ENCODE measurements around the gene ANKRD23.
A peak's percentile ranks its signal among the peaks of the same experiment; 100 is the strongest.

The ANKRD23 gene

DNA sequence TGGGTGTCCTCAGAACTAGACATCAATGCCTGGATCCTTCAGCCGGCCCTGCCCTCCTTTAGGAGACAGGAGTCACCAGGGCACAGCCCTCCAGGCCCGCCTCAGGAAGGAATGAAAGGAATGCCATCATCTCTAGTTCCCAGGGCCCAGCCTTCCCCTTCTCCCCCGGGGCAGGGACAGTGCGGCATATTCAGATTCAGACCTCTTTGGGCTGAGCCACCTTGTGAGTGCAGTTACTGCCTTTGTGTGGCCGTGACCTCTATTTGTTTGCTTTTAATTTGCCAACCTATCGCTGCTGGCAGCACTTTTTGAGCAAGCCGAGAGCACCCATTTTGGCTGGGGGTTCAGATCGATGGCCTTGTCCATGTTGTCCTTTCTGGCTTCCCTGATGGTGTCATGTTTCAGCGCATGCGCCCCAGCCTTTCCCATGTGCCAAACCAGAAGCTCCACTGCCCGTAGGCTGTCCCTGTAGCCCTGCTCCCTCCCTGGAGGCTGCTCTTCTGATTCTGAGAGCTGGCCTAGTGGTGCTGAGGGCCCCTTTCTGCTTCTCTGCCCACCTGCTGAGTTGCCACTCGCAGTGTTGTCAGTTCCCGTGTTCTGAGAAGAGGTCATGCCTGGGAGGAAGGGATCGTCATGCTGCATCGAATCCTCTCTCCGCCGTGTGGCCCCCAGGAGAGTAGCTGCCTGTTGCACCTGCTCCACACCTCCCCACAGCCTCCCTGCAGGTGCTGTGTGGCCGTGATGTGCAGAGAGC lies 10.9 kb downstream of the ANKRD23 start:
- DNase-seq (ENCODE audit: low read depth), result peak; percentile 62
- TF ChIP-seq, protein P1, sequence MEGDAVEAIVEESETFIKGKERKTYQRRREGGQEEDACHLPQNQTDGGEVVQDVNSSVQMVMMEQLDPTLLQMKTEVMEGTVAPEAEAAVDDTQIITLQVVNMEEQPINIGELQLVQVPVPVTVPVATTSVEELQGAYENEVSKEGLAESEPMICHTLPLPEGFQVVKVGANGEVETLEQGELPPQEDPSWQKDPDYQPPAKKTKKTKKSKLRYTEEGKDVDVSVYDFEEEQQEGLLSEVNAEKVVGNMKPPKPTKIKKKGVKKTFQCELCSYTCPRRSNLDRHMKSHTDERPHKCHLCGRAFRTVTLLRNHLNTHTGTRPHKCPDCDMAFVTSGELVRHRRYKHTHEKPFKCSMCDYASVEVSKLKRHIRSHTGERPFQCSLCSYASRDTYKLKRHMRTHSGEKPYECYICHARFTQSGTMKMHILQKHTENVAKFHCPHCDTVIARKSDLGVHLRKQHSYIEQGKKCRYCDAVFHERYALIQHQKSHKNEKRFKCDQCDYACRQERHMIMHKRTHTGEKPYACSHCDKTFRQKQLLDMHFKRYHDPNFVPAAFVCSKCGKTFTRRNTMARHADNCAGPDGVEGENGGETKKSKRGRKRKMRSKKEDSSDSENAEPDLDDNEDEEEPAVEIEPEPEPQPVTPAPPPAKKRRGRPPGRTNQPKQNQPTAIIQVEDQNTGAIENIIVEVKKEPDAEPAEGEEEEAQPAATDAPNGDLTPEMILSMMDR (IDR thresholded peaks at IDR 0.05; ENCODE audit: insufficient read depth, low read depth, low read length, missing control alignments), result no peak
- H3K4me3 ChIP-seq (ENCODE audit: low read length), result no peak overlapping the region

DNA sequence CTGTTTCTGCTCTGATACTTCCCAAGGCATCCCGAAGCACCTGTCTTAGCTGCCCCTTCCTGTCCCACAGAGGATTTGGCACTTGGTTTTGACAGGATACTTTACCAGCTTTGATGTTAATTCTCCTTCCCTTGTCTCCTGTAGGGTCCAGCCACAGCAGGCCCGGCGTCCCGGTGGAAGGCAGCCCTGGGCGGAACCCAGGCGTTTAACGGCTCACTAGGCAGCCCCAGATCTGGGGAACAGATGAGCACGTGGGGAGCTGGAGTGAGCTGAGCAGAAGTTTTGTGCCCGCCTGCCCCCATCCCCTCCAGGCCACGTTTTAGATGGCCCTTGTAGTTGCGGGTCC lies 11.4 kb downstream of the ANKRD23 start:
- TF ChIP-seq, protein P1 (IDR thresholded peaks at IDR 0.05; ENCODE audit: insufficient read depth, low read depth, low read length, missing control alignments), result no peak
- H3K4me3 ChIP-seq (ENCODE audit: low read length), result no peak overlapping the region
- DNase-seq (ENCODE audit: low read depth), result no peak

DNA sequence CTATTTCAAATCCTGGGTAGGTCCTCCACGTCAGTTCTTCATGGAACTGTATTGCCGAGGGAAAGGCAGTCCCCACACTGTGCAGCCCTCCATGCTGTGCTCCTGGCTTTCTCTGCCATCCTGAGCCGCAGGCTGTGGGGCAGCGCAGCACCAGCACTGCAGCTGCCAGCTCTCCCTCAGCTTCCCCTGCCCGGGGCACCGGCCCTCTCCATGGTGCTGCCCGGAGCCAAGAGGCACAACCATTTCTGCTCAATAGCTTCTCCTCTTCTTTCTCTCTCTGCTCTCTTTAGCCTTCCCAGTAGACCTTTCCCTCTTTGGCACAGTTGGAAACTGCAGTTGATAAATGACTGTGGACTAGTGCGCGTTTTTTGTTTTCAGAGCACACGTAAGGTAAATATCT lies 12.1 kb downstream of the ANKRD23 start:
- DNase-seq (ENCODE audit: low read depth), result no peak
- H3K4me3 ChIP-seq (ENCODE audit: low read length), result no peak overlapping the region
- TF ChIP-seq, protein P1 (IDR thresholded peaks at IDR 0.05; ENCODE audit: insufficient read depth, low read depth, low read length, missing control alignments), result no peak

DNA sequence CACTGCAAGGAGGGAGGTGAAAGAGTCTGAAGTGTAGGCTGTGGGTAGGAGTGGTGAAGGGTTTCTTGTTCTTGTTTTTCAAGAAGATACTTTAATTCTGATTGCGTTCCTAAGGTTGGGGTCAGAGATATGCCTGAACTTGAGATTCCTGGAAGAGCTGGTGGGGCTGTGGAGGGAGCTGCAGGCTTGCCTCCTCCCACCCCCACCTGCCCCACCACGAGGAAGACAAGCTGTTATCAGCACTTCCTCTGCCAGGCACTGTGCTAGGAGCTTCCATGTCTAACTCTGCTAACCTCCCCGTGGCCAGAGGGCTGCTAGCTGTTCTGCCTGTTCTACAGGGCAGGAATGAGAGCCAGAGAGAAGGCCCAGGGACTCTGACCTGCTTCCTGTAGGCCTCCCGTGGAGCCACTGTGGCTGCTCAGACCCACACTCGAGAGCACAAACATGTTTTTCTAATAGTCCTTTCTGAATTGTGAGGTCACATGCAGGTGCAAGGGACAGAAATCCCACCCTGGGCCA lies 13.7 kb downstream of the ANKRD23 start:
- H3K4me3 ChIP-seq (ENCODE audit: low read length), result no peak overlapping the region
- TF ChIP-seq, protein P1 (IDR thresholded peaks at IDR 0.05; ENCODE audit: insufficient read depth, low read depth, low read length, missing control alignments), result no peak
- DNase-seq (ENCODE audit: low read depth), result no peak

DNA sequence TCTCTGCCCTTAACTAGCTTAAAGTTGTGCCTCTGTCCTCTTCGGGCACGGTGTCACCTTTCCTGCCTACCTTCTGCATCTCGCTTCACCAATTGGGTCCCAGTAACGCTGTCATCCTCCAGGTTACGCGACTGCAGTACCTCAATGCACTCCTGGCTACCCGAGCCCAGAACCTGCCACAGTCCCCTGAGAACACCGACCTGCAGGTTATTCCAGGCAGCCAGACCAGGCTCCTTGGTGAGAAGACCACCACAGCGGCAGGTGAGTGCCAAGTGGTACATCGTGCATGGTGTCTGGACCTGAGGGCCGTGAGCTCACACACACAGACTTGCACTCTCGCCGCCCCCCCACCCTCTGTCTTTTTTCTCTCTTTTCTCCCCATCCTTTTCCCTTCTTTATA lies 14.9 kb downstream of the ANKRD23 start:
- TF ChIP-seq, protein P1 (IDR thresholded peaks at IDR 0.05; ENCODE audit: insufficient read depth, low read depth, low read length, missing control alignments), result no peak
- no peak overlapping the region for H3K4me3 ChIP-seq (ENCODE audit: low read length)
- DNase-seq (ENCODE audit: low read depth), result no peak

DNA sequence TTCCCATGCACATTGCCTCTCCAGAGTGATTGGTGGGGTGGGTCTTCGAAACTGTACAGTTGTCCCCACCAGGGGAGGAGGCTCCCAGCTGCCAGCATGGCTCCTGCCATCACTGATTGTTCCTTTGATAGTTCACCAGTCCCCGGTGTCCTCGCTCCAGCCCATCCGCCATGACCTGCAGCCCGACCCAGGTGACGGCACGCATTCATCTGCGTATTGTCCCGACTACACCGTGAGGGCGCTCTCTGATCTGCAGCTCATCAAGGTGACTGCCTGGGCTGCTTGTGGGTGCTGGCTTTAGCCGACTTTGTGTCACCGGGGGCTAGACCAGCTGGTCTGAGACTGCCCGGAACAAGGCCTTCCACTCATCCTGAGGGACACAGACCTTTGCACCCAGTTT lies 15.4 kb downstream of the ANKRD23 start:
- TF ChIP-seq, protein P1 (IDR thresholded peaks at IDR 0.05; ENCODE audit: insufficient read depth, low read depth, low read length, missing control alignments), result no peak
- H3K4me3 ChIP-seq (ENCODE audit: low read length), result no peak overlapping the region
- no peak for DNase-seq (ENCODE audit: low read depth)

All from epithelial cell of esophagus (primary cell).